Progenitor cell of endocrine pancreas (in vitro differentiated cells): ENCODE measurements around the gene ITGB5. TPM values are rescaled to one million over a fixed set of nuclear protein-coding genes. Genes with fewer than 3 reads are reported as not detected.

ENCODE experiments used
- DNase-seq: peaks from one replicate; pipeline ENCODE4 v3.0.0; 2021; ENCODE audit warnings: low spot score; ENCODE audit not compliant: unreplicated experiment
- H3K27ac Mint-ChIP-seq: 2 replicates; pipeline ENCODE4 v1.8.0; 2021; ENCODE audit warnings: mild to moderate bottlenecking, moderate library complexity, mixed read lengths
- H3K27me3 Mint-ChIP-seq: 2 replicates; pipeline ENCODE4 v1.8.0; 2021; ENCODE audit warnings: mixed read lengths
- H3K36me3 Mint-ChIP-seq: 2 replicates; pipeline ENCODE4 v1.8.0; 2022; ENCODE audit warnings: mixed read lengths; ENCODE audit not compliant: insufficient read depth
- H3K4me1 Mint-ChIP-seq: 2 replicates; pipeline ENCODE4 v1.8.0; 2021; ENCODE audit warnings: low read depth, mixed read lengths
- H3K4me3 Mint-ChIP-seq: 2 replicates; pipeline ENCODE4 v1.8.0; 2021; ENCODE audit warnings: low read depth, mild to moderate bottlenecking, moderate library complexity, mixed read lengths
- H3K9me3 Mint-ChIP-seq: 2 replicates; pipeline ENCODE4 v1.8.0; 2021; ENCODE audit warnings: low read depth, mixed read lengths
- CTCF ChIP-seq: fragments of 200-600 bp; sonication (generic); IDR thresholded peaks from one replicate; pipeline ENCODE4 v1.5.0; 2021; ENCODE audit warnings: antibody characterized with exemption, mild to moderate bottlenecking; ENCODE audit not compliant: unreplicated experiment
- long read RNA-seq: library from polyadenylated mRNA; unstranded; transcript quantifications from one replicate; pipeline ENCODE4 v2.0.0, GENCODE V29; 2020
- total RNA-seq: library from RNA; stranded (reverse); gene quantifications from 2 replicates; pipeline ENCODE4 v1.2.1, GENCODE V29; 2021

The ITGB5 gene
- total RNA-seq: 58.8 and 65.4 TPM in 2 replicates
- long read RNA-seq, full-length matches to known transcripts: 4 of 42 reads
- long read RNA-seq, partial matches to known transcripts: 20 of 42 reads
- long read RNA-seq, other reads (novel, unspliced or antisense): 18 of 42 reads

DNA sequence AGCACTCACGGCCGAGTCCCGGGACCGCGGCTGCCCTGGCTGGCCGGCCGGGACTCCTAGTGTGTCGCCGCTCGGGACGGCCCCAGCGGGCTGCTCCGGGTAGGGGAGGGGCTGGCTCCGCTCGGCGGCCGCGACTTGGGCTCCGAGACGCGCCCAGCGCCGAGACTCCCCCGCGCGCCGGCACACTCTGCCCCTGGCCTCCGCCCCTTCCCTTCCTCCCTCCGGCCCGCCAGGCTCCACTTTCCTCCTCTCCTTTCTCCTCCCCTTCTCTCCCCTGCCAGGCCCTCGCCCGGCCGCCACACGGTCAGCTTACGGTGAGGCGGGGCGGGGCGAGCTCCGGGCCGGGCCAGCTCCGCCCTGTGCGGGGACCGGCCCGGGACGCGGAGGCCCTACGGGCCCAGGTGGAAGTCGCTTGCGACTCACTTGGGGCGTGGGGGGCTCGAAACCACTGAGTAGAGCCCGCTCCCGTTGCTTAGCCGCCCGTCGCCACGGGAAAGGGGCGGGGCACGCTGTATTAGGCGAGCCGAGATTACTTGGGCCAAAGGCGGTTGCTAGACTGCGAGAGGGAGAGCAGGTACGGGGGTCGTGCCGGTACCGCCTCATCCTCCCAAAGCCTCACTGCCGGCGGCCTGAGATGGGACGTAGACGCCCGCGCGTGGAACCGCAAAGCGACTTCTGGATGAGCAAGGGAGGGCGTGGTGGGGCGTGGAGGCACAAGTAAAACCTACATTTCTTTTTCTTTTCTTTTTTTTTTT lies at the start of gene ITGB5:
TSS of gene ITGB5 (minus strand) at position 189 of the 755 bp plus-strand sequence. CDS start 365 bp downstream, outside the sequence.
- Mint-ChIP-seq H3K36me3 (no peaks in the 10 kb centered on the region), H3K9me3 (no peaks in the 10 kb centered on the region), H3K27ac (peak within 1 kb of the TSS; percentile 86), H3K4me1 (peaks cover 21% of the 10 kb centered on the region), H3K4me3 (peak within 1 kb of the TSS; percentile 78), H3K27me3 (peaks cover 10% of the 10 kb centered on the region)
- peak; percentile 64 for DNase-seq
- no peak for TF ChIP-seq CTCF

- Mint-ChIP-seq H3K27me3 (no peaks in the 10 kb centered on the region), H3K9me3 (peaks cover 7% of the 10 kb centered on the region), H3K4me1 (peaks cover 3% of the 10 kb centered on the region), H3K36me3 (no peaks in the 10 kb centered on the region), H3K27ac (no peak overlapping the region), H3K4me3 (no peak overlapping the region)
- DNase-seq: no peak
- no peak for TF ChIP-seq CTCF
These were observed 48.8 kb upstream of the ITGB5 start for GRCh38 chr3:124935794-124936542.

GRCh38 chr3:124935264-124935663 lies 48.1 kb upstream of the ITGB5 start:
- peaks cover 7% of the 10 kb centered on the region for H3K9me3 Mint-ChIP-seq
- no peak for DNase-seq
- no peaks in the 10 kb centered on the region for H3K36me3 Mint-ChIP-seq
- no peaks in the 10 kb centered on the region for H3K27me3 Mint-ChIP-seq
- no peak for TF ChIP-seq CTCF
- H3K4me3 Mint-ChIP-seq: no peak overlapping the region
- H3K4me1 Mint-ChIP-seq: peaks cover 3% of the 10 kb centered on the region
- no peak overlapping the region for H3K27ac Mint-ChIP-seq

DNA sequence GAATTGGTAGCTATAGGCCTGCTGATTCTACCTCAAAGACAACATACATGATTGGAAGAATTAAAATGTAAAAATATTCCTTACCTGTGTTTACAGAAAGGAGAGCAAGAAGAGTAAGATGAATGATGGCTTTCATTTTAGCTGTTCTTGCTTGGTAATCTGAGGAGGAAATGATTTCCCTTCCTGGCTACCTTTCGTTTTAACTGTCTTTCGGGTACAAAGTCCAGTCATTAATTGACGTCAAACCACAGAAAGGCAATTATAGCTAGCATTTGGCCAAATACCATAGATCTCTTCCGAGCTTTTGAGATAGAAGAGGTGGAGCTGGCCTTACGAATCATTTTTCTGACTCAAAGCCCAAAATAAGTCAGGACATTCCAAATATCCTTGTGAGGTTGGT lies 47.4 kb upstream of the ITGB5 start, which contains the start of gene MUC13:
TSS of gene MUC13 (minus strand) at position 175 of the 400 bp plus-strand sequence. CDS start at position 136, 39 bp downstream.
- H3K27ac Mint-ChIP-seq: no peak within 1 kb of the TSS
- no peak for DNase-seq
- TF ChIP-seq CTCF: no peak
- no peak within 1 kb of the TSS for H3K4me3 Mint-ChIP-seq
- no peaks in the 10 kb centered on the region for H3K27me3 Mint-ChIP-seq
- no peaks in the 10 kb centered on the region for H3K36me3 Mint-ChIP-seq
- H3K9me3 Mint-ChIP-seq: peaks cover 7% of the 10 kb centered on the region
- H3K4me1 Mint-ChIP-seq: peaks cover 4% of the 10 kb centered on the region
